HEK293 (cell line): ENCODE data around the gene CALCOCO2.

Source experiments
- MYNN ChIP-seq: fragments of 450-650 bp; formaldehyde crosslinking; IDR thresholded peaks from 2 replicates; pipeline ENCODE4 v1.5.1; 2016; ENCODE audit warnings: missing biosample characterization, missing genetic modification characterization, borderline replicate concordance
- ZNF658 ChIP-seq: fragments of 450-650 bp; formaldehyde crosslinking; IDR thresholded peaks from 2 replicates; pipeline ENCODE4; 2016; ENCODE audit warnings: missing biosample characterization, missing genetic modification characterization

DNA sequence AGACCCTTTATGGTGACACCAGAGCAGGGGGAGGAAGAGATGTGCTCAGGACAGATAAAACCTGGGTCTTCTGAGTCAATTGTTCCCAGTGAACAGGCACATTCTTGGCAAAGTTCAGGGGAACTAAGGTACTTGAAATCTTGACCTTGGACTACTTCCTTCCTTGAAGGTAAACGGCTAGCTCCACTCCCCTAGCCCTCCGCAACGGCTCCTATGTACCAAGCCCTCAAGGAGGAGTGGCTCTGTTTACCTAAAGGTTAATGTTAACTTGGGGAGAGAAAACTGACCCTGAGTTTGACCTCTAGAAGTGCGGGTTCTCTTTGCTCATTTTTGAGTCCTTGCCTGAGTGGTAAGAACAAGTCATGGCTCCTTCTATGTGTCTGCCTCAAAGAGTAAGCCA is 21.7 kb upstream of the CALCOCO2 start:
- TF ChIP-seq ZNF658 (no peak), MYNN (tag by site-specific recombination) (no peak)
